Measurements from ENCODE around the gene RAB44.

RAB44 gene

DNA sequence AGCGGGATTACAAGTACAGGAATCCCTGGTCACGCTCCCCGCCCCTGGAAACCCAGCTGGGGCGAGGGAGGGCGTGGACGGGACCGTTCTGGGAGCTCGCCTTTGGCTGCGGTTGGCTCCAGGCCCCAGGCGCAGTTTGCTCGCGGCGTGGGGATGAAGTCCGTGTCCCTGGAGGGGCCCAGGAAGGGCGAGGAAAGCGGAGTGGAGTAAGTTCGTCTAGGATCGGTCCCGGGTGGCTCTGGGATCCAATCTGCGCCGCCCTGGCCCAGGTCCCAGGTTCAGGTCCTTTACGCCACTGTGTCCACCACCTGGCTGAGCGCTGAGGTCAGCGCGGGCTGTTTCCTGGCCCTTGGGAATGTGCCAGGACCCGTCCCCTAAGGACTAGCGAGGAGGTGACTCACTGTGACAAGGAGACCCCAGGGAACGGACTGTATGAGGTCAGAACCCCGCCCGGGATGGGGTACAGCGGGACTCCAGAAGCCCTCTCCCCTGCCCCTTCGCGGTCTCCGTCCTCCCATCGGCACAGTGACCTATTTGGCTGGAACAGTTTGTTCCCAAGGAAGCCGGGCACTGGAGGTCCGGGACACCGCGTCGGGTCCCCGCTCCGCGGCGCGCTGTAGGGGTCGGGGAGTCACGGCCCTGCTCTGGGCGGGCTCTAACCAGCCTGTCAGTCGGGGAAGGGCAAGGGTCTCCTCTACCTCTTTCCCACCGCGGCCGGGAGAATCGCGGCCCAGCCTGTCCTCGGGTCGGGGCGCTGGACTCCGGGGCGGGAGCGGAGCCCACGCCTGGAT, 18.4 kb upstream of the RAB44 start:
- Histone ChIP-seq H3K4me1 (ENCODE audit: control insufficient read depth, insufficient read depth, low read length, poor library complexity, severe bottlenecking) (peaks cover 36% of the 10 kb centered on the region), H3K36me3 (ENCODE audit: control insufficient read depth, insufficient read depth, low read length) (peaks cover 51% of the 10 kb centered on the region), H3K27ac (ENCODE audit: low read depth, low read length, severe bottlenecking) (peak overlapping the region; percentile 69), H3K4me3 (ENCODE audit: extremely low read depth, insufficient read depth, low read length, poor library complexity, severe bottlenecking) (peak overlapping the region; percentile 98), H3K9me3 (ENCODE audit: control insufficient read depth, low read length) (no peaks in the 10 kb centered on the region)
- WGBS, 2 experiments (ENCODE audit: insufficient coverage in 2 of 2): 0% methylated on average over 45 to 47 of the region's 61 CpGs

DNA sequence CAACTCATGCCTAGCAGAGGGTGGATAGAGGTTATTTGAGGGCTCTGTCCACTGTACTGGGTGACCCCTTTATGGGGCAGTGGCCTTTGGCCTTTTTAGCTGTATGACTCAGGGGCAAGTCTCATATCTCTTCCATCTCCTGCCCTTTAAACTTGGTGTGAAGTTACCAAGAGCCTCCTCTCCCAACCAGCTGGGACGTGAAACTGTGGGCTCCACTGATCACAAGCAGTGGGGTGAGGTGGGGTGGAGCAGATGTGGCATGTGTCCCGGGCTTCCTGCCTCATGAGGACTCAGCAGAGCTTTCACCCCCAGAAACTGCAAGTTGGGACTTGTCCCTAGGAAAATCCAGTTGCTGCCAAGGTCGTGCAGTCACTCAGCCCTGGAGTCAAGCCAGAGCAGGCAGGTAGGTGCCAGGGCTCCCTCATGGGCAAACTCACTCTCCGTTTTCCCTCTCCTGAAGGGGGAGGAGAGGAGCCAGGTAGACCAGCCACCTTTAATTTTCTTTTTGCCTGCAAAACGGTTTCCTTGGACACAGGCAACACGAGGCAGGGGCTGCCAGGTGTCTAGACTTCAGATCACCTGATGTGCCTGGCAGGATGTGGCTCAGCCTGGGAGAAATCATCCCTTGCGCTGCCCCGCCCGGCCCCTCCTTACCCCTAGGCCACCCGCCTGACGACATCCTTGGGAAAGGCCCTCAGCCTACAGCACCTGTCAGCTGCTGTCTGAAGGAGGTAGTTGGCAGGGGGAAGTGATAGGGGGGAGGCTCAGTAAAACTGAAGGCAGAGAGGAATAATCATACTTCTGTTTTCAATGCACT, 15.1 kb upstream of the RAB44 start:
- Histone ChIP-seq H3K36me3 (ENCODE audit: control insufficient read depth, insufficient read depth, low read length) (peaks cover 84% of the 10 kb centered on the region), H3K27ac (ENCODE audit: low read depth, low read length, severe bottlenecking) (peak overlapping the region; percentile 32), H3K4me1 (ENCODE audit: control insufficient read depth, insufficient read depth, low read length, poor library complexity, severe bottlenecking) (peaks cover 15% of the 10 kb centered on the region), H3K4me3 (ENCODE audit: extremely low read depth, insufficient read depth, low read length, poor library complexity, severe bottlenecking) (peak overlapping the region; percentile 98), H3K9me3 (ENCODE audit: control insufficient read depth, low read length) (no peaks in the 10 kb centered on the region)
- 71 to 81% methylated on average over 3 to 5 of the region's 11 CpGs for WGBS, 2 experiments (ENCODE audit: insufficient coverage in 2 of 2)

DNA sequence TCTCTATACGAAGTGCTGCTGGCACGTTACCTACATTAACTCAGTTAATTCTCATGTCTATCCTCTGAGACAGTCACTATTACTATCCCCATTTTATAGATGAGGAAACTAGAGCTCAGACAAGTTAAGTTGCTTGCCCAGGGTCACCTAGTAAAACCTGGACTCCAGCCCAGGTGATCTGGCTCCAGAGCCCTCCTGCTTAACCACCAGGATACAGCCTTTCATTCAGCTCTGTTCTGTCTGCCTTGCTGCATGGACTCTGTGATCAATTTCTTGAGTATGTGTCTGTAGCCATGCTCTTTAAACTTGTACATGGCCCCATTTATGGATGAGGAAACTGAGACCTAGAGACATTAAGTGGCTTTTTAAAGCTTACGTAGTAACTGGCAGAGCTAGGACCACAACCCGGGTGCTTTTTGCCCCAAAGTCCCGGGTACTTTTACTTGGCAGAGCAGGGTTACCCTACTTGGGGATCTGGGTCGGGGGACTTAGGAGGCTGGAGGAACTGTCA, 14.4 kb upstream of the RAB44 start:
- 86 to 90% methylated on average over 4 to 5 of the region's 6 CpGs for WGBS, 2 experiments (ENCODE audit: insufficient coverage in 2 of 2)
- peaks cover 84% of the 10 kb centered on the region for H3K36me3 ChIP-seq (ENCODE audit: control insufficient read depth, insufficient read depth, low read length)
- H3K9me3 ChIP-seq (ENCODE audit: control insufficient read depth, low read length): no peaks in the 10 kb centered on the region
- H3K4me3 ChIP-seq (ENCODE audit: extremely low read depth, insufficient read depth, low read length, poor library complexity, severe bottlenecking): peak overlapping the region; percentile 98
- peaks cover 10% of the 10 kb centered on the region for H3K4me1 ChIP-seq (ENCODE audit: control insufficient read depth, insufficient read depth, low read length, poor library complexity, severe bottlenecking)
- H3K27ac ChIP-seq (ENCODE audit: low read depth, low read length, severe bottlenecking): no peak overlapping the region

DNA sequence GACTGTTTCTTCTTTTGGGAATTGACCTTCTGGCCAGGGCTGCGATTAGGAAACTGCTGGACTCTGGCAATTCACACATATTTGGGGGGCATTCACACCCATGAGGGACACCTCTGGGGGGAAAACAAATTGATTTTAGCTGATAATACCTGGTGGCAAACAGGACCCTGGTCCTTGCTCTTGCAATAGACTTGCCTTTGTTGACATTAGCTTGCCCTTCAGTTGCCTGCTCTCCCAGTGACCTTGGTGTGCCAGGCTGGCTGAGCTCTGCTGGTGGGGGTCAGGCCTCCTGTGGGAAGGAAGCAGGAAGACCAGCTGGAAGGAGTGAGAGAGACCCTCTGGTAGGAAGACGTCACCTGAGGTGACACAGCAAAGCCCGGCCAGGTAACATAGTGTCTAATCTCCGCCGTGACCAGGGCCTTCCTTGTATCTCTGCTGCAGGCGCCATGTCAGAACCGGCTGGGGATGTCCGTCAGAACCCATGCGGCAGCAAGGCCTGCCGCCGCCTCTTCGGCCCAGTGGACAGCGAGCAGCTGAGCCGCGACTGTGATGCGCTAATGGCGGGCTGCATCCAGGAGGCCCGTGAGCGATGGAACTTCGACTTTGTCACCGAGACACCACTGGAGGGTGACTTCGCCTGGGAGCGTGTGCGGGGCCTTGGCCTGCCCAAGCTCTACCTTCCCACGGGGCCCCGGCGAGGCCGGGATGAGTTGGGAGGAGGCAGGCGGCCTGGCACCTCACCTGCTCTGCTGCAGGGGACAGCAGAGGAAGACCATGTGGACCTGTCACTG, 13.8 kb upstream of the RAB44 start:
- peaks cover 81% of the 10 kb centered on the region for H3K36me3 ChIP-seq (ENCODE audit: control insufficient read depth, insufficient read depth, low read length)
- peaks cover 10% of the 10 kb centered on the region for H3K4me1 ChIP-seq (ENCODE audit: control insufficient read depth, insufficient read depth, low read length, poor library complexity, severe bottlenecking)
- WGBS, 2 experiments (ENCODE audit: insufficient coverage in 2 of 2): 96 to 97% methylated on average over 23 to 28 of the region's 29 CpGs
- no peak overlapping the region for H3K27ac ChIP-seq (ENCODE audit: low read depth, low read length, severe bottlenecking)
- H3K4me3 ChIP-seq (ENCODE audit: extremely low read depth, insufficient read depth, low read length, poor library complexity, severe bottlenecking): no peak overlapping the region
- H3K9me3 ChIP-seq (ENCODE audit: control insufficient read depth, low read length): no peaks in the 10 kb centered on the region

DNA sequence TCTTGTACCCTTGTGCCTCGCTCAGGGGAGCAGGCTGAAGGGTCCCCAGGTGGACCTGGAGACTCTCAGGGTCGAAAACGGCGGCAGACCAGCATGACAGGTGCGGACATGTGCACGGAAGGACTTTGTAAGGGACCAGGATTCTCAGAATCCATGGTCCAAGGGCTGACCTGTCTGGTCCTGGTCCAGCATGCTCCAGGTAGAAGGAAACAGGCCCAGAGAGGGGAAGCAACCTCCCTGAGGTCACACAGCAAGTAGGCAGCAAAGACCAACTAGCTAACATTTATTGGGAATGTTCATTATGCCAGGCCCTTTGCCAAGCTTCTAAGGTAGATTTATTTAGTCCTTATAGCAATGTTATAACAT, 13.2 kb upstream of the RAB44 start:
- Histone ChIP-seq H3K4me3 (ENCODE audit: extremely low read depth, insufficient read depth, low read length, poor library complexity, severe bottlenecking) (no peak overlapping the region), H3K27ac (ENCODE audit: low read depth, low read length, severe bottlenecking) (no peak overlapping the region), H3K4me1 (ENCODE audit: control insufficient read depth, insufficient read depth, low read length, poor library complexity, severe bottlenecking) (peaks cover 10% of the 10 kb centered on the region), H3K36me3 (ENCODE audit: control insufficient read depth, insufficient read depth, low read length) (peaks cover 75% of the 10 kb centered on the region), H3K9me3 (ENCODE audit: control insufficient read depth, low read length) (no peaks in the 10 kb centered on the region)
- 95 to 99% methylated on average over 6 of the region's 6 CpGs for WGBS, 2 experiments (ENCODE audit: insufficient coverage in 2 of 2)

DNA sequence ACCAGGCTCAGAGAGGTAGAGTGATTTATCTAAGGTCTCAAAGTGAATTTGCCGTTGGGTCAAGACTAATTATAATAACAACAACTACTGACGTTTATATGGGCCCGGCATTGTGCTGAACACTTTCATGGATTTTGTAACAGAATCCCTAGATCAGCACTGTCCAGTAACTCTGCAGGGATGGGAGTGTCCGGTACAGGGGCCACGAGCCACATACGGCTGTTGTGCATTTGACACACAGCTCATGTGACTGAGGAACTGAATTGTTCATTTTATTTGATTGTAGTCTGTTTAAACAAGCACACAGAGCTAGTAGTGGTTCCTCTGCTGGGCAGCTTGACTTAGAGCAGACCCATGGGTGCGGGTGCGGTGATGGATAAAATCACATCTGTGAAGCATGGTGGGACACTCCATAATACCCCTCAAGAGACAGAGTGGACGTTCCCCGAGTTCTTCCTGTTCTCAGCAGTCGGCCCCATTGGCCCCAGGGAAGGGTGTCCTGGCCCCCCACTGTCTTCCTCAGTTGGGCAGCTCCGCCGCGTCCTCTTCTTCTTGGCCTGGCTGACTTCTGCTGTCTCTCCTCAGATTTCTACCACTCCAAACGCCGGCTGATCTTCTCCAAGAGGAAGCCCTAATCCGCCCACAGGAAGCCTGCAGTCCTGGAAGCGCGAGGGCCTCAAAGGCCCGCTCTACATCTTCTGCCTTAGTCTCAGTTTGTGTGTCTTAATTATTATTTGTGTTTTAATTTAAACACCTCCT, 12.3 kb upstream of the RAB44 start:
- Histone ChIP-seq H3K27ac (ENCODE audit: low read depth, low read length, severe bottlenecking) (no peak overlapping the region), H3K9me3 (ENCODE audit: control insufficient read depth, low read length) (no peaks in the 10 kb centered on the region), H3K36me3 (ENCODE audit: control insufficient read depth, insufficient read depth, low read length) (peaks cover 67% of the 10 kb centered on the region), H3K4me1 (ENCODE audit: control insufficient read depth, insufficient read depth, low read length, poor library complexity, severe bottlenecking) (peaks cover 10% of the 10 kb centered on the region), H3K4me3 (ENCODE audit: extremely low read depth, insufficient read depth, low read length, poor library complexity, severe bottlenecking) (no peak overlapping the region)
- WGBS, 2 experiments (ENCODE audit: insufficient coverage in 2 of 2): 89 to 96% methylated on average over 13 to 16 of the region's 20 CpGs

DNA sequence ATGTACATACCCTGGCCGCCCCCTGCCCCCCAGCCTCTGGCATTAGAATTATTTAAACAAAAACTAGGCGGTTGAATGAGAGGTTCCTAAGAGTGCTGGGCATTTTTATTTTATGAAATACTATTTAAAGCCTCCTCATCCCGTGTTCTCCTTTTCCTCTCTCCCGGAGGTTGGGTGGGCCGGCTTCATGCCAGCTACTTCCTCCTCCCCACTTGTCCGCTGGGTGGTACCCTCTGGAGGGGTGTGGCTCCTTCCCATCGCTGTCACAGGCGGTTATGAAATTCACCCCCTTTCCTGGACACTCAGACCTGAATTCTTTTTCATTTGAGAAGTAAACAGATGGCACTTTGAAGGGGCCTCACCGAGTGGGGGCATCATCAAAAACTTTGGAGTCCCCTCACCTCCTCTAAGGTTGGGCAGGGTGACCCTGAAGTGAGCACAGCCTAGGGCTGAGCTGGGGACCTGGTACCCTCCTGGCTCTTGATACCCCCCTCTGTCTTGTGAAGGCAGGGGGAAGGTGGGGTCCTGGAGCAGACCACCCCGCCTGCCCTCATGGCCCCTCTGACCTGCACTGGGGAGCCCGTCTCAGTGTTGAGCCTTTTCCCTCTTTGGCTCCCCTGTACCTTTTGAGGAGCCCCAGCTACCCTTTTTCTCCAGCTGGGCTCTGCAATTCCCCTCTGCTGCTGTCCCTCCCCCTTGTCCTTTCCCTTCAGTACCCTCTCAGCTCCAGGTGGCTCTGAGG, 11.5 kb upstream of the RAB44 start:
- no peaks in the 10 kb centered on the region for H3K9me3 ChIP-seq (ENCODE audit: control insufficient read depth, low read length)
- 88 to 95% methylated on average over 3 to 7 of the region's 11 CpGs for WGBS, 2 experiments (ENCODE audit: insufficient coverage in 2 of 2)
- H3K4me1 ChIP-seq (ENCODE audit: control insufficient read depth, insufficient read depth, low read length, poor library complexity, severe bottlenecking): peaks cover 10% of the 10 kb centered on the region
- H3K4me3 ChIP-seq (ENCODE audit: extremely low read depth, insufficient read depth, low read length, poor library complexity, severe bottlenecking): no peak overlapping the region
- no peak overlapping the region for H3K27ac ChIP-seq (ENCODE audit: low read depth, low read length, severe bottlenecking)
- peaks cover 61% of the 10 kb centered on the region for H3K36me3 ChIP-seq (ENCODE audit: control insufficient read depth, insufficient read depth, low read length)

DNA sequence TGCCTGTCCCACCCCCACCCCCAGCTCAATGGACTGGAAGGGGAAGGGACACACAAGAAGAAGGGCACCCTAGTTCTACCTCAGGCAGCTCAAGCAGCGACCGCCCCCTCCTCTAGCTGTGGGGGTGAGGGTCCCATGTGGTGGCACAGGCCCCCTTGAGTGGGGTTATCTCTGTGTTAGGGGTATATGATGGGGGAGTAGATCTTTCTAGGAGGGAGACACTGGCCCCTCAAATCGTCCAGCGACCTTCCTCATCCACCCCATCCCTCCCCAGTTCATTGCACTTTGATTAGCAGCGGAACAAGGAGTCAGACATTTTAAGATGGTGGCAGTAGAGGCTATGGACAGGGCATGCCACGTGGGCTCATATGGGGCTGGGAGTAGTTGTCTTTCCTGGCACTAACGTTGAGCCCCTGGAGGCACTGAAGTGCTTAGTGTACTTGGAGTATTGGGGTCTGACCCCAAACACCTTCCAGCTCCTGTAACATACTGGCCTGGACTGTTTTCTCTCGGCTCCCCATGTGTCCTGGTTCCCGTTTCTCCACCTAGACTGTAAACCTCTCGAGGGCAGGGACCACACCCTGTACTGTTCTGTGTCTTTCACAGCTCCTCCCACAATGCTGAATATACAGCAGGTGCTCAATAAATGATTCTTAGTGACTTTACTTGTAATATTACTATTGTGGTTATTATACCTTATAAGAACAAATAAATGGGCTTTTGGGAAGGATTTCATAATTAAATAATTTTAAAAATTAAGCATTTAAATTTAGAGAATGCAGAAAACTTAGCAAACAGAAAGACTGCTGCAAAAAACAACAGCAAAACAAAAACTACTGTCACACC, 10.7 kb upstream of the RAB44 start:
- H3K9me3 ChIP-seq (ENCODE audit: control insufficient read depth, low read length): no peaks in the 10 kb centered on the region
- H3K27ac ChIP-seq (ENCODE audit: low read depth, low read length, severe bottlenecking): no peak overlapping the region
- no peak overlapping the region for H3K4me3 ChIP-seq (ENCODE audit: extremely low read depth, insufficient read depth, low read length, poor library complexity, severe bottlenecking)
- peaks cover 7% of the 10 kb centered on the region for H3K4me1 ChIP-seq (ENCODE audit: control insufficient read depth, insufficient read depth, low read length, poor library complexity, severe bottlenecking)
- peaks cover 57% of the 10 kb centered on the region for H3K36me3 ChIP-seq (ENCODE audit: control insufficient read depth, insufficient read depth, low read length)
- 94 to 98% methylated on average over 3 to 6 of the region's 10 CpGs for WGBS, 2 experiments (ENCODE audit: insufficient coverage in 2 of 2)

DNA sequence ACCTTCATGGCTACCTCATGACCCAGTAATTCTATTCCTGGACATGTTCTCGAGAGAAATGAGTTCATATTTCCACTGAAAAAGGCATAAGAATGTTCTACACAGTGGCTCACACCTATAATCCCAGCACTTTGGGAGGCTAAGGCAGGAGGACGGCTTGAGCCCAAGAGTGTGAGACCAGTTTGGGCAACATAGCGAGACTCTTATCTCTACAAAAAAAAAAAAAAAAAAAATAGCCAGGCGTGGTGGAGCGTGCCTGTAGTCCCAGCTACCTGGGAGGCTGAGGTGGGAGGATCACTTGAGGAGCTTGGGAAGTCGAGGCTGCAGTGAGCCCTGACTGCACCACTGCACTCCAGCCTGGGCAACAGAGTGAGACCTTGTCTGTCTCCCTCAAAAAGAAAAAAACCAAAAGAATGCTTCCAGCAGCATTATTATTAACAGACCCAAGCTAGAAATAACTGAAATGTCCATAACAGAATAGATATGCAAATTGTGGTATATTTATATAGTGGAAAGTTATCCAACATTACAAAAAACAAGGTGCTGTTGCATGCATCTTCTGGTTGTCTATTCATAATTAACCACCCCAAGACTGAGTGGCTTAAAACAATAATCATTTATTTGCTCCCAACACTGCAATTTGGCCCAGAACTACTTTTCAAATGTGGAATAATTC, 9.4 kb upstream of the RAB44 start:
- Histone ChIP-seq H3K27ac (ENCODE audit: low read depth, low read length, severe bottlenecking) (no peak overlapping the region), H3K36me3 (ENCODE audit: control insufficient read depth, insufficient read depth, low read length) (peaks cover 44% of the 10 kb centered on the region), H3K9me3 (ENCODE audit: control insufficient read depth, low read length) (no peaks in the 10 kb centered on the region), H3K4me3 (ENCODE audit: extremely low read depth, insufficient read depth, low read length, poor library complexity, severe bottlenecking) (no peak overlapping the region), H3K4me1 (ENCODE audit: control insufficient read depth, insufficient read depth, low read length, poor library complexity, severe bottlenecking) (no peaks in the 10 kb centered on the region)
- 79 to 83% methylated on average over 2 of the region's 6 CpGs for WGBS, 2 experiments (ENCODE audit: insufficient coverage in 2 of 2)

Measured in mesodermal cell (in vitro differentiated cells).